Endodermal cell (in vitro differentiated cells): ENCODE results near the gene ALAS1. TPM values are rescaled to one million over a fixed set of nuclear protein-coding genes. Genes with fewer than 3 reads are reported as not detected.

Experiments used
- DNase-seq: peaks from one replicate; pipeline ENCODE4 v3.0.0-alpha.2; 2017
- H3K27ac ChIP-seq: 2 replicates; pipeline ENCODE4 v1.5.1; 2013; ENCODE audit warnings: mild to moderate bottlenecking, low read depth, low read length, moderate library complexity
- H3K27me3 ChIP-seq: 2 replicates; pipeline ENCODE4 v1.6.1; 2013; ENCODE audit warnings: mild to moderate bottlenecking, low read length, moderate library complexity; ENCODE audit not compliant: insufficient read depth, control insufficient read depth, poor library complexity, severe bottlenecking
- H3K36me3 ChIP-seq: 2 replicates; pipeline ENCODE4 v1.7.0; 2013; ENCODE audit warnings: mild to moderate bottlenecking, low read length, moderate library complexity; ENCODE audit not compliant: control insufficient read depth, insufficient read depth
- H3K4me1 ChIP-seq: one replicate; pipeline ENCODE4 v1.7.0; 2013; ENCODE audit warnings: low read length; ENCODE audit not compliant: control insufficient read depth, insufficient read depth
- H3K4me3 ChIP-seq: 2 replicates; pipeline ENCODE4 v1.5.1; 2013; ENCODE audit warnings: mild to moderate bottlenecking, low read length, moderate library complexity
- H3K9ac ChIP-seq: 2 replicates; pipeline ENCODE4 v1.6.1; 2013; ENCODE audit warnings: mild to moderate bottlenecking, low read length, moderate library complexity; ENCODE audit not compliant: poor library complexity, severe bottlenecking; ENCODE audit errors: extremely low read depth
- H3K9me3 ChIP-seq: 2 replicates; pipeline ENCODE4 v1.6.1; 2013; ENCODE audit warnings: mild to moderate bottlenecking, low read length, moderate library complexity; ENCODE audit not compliant: control insufficient read depth
- H3K27ac Mint-ChIP-seq: 2 replicates; pipeline ENCODE4 v1.8.0; 2020; ENCODE audit warnings: mixed read lengths
- H3K27me3 Mint-ChIP-seq: 2 replicates; pipeline ENCODE4 v1.8.0; 2021; ENCODE audit warnings: mild to moderate bottlenecking, mixed read lengths; ENCODE audit not compliant: insufficient read depth
- H3K36me3 Mint-ChIP-seq: 2 replicates; pipeline ENCODE4 v1.8.0; 2020; ENCODE audit warnings: low read depth, mixed read lengths
- H3K4me1 Mint-ChIP-seq: 2 replicates; pipeline ENCODE4 v1.8.0; 2020; ENCODE audit warnings: mixed read lengths
- H3K4me3 Mint-ChIP-seq: 2 replicates; pipeline ENCODE4 v1.8.0; 2020; ENCODE audit warnings: mild to moderate bottlenecking, moderate library complexity, mixed read lengths
- H3K9me3 Mint-ChIP-seq: 2 replicates; pipeline ENCODE4 v1.8.0; 2020; ENCODE audit warnings: mild to moderate bottlenecking, mixed read lengths
- CTCF ChIP-seq: fragments of 200-600 bp; sonication (generic); conservative IDR thresholded peaks from 2 replicates; pipeline ENCODE4 v1.5.0; 2021; ENCODE audit warnings: antibody characterized with exemption, mild to moderate bottlenecking
- WGBS, 2 experiments: methylation state at CpG; one replicate each; pipeline versions ENCODE4 v1.1.5 to v1.1.7; 2013; ENCODE audit warnings: missing lambda C conversion rate in 2 of 2, mixed read lengths in 1 of 2; ENCODE audit not compliant: insufficient coverage in 1 of 2, insufficient read length in 1 of 2; 5-methylcytosine and 5-hydroxymethylcytosine counted together
- total RNA-seq, 2 donors: library from RNA; stranded (reverse); fragmentation: NEBNext Ultra II Directional in 1 of 2; extraction: Animal tissue kit (Norgen Biotek cat#: 25700) in 1 of 2; gene quantifications; 2 replicates in 1 of 2; 3 replicates in 1 of 2; pipeline ENCODE4 v1.2.1, GENCODE V29; 2021

Gene ALAS1
- total RNA-seq, 2 donors from 2014 or later, result 33.6 to 50.1 TPM

- H3K36me3 ChIP-seq, result peaks cover 72% of the 10 kb centered on the region
- 85 to 95% methylated on average over 8 of the region's 8 CpGs for WGBS, 2 experiments
- H3K4me1 ChIP-seq, result no peaks in the 10 kb centered on the region
- H3K27me3 Mint-ChIP-seq, result no peaks in the 10 kb centered on the region
- no peaks in the 10 kb centered on the region for H3K9me3 ChIP-seq
- H3K27ac Mint-ChIP-seq, result no peak overlapping the region
- no peak overlapping the region for H3K4me3 Mint-ChIP-seq
- no peaks in the 10 kb centered on the region for H3K27me3 ChIP-seq
- no peaks in the 10 kb centered on the region for H3K9me3 Mint-ChIP-seq
- no peak for TF ChIP-seq CTCF
- no peak overlapping the region for H3K27ac ChIP-seq
- peaks cover 4% of the 10 kb centered on the region for H3K4me1 Mint-ChIP-seq
- peaks cover 72% of the 10 kb centered on the region for H3K36me3 Mint-ChIP-seq
- no peak overlapping the region for H3K4me3 ChIP-seq
- DNase-seq, result no peak
- no peak overlapping the region for H3K9ac ChIP-seq
These were observed 15.0 kb downstream of the ALAS1 start for GRCh38 chr3:52213005-52213404.

DNA sequence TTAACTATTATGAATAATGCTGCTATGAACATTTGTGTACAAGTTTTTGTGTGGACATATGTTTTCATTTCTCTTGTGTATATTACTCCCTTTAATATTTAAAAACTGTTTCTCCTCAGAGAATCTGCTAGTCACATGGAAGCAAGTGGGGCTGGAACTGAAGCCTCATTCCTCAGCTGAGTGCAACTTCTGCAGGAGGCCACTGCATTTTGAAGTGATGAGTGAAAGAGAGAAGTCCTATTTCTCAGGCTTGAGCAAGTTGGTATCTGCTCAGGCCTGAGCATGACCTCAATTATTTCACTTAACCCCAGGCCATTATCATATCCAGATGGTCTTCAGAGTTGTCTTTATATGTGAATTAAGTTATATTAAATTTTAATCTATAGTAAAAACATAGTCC is 15.9 kb downstream of the ALAS1 start:
- H3K27ac ChIP-seq, result no peak overlapping the region
- Mint-ChIP-seq H3K9me3 (no peaks in the 10 kb centered on the region), H3K27ac (no peak overlapping the region), H3K36me3 (peaks cover 64% of the 10 kb centered on the region), H3K27me3 (no peaks in the 10 kb centered on the region), H3K4me3 (no peak overlapping the region), H3K4me1 (peaks cover 7% of the 10 kb centered on the region)
- no peak overlapping the region for H3K4me3 ChIP-seq
- H3K36me3 ChIP-seq, result peaks cover 63% of the 10 kb centered on the region
- no peak overlapping the region for H3K9ac ChIP-seq
- H3K9me3 ChIP-seq, result no peaks in the 10 kb centered on the region
- no peak for TF ChIP-seq CTCF
- peaks cover 4% of the 10 kb centered on the region for H3K4me1 ChIP-seq
- DNase-seq, result no peak
- H3K27me3 ChIP-seq, result no peaks in the 10 kb centered on the region

GRCh38 chr3:52215351-52215750 is 17.4 kb downstream of the ALAS1 start:
- no peak for TF ChIP-seq CTCF
- DNase-seq, result no peak

More at GRCh38 chr3:52215351-52215750, 17.4 kb downstream of the ALAS1 start:
- peaks cover 8% of the 10 kb centered on the region for H3K4me1 ChIP-seq
- no peaks in the 10 kb centered on the region for H3K27me3 ChIP-seq
- H3K36me3 ChIP-seq, result peaks cover 49% of the 10 kb centered on the region
- H3K9me3 ChIP-seq, result no peaks in the 10 kb centered on the region
- WGBS, 2 experiments, result 95 to 100% methylated on average over 4 to 7 of the region's 7 CpGs
- no peak overlapping the region for H3K4me3 Mint-ChIP-seq
- H3K9ac ChIP-seq, result no peak overlapping the region
- no peak overlapping the region for H3K27ac ChIP-seq
- H3K27me3 Mint-ChIP-seq, result no peaks in the 10 kb centered on the region
- peaks cover 49% of the 10 kb centered on the region for H3K36me3 Mint-ChIP-seq
- H3K4me3 ChIP-seq, result no peak overlapping the region
- no peaks in the 10 kb centered on the region for H3K9me3 Mint-ChIP-seq
- no peak overlapping the region for H3K27ac Mint-ChIP-seq
- peaks cover 10% of the 10 kb centered on the region for H3K4me1 Mint-ChIP-seq
